CD4-positive, alpha-beta T cell treated with Interferon gamma for 1 hour (primary cell): ENCODE results near the gene SMPDL3B.

Experiments
- DNase-seq: peaks from one replicate; pipeline ENCODE4 v3.0.0-alpha.2; 2020

Gene SMPDL3B

DNA sequence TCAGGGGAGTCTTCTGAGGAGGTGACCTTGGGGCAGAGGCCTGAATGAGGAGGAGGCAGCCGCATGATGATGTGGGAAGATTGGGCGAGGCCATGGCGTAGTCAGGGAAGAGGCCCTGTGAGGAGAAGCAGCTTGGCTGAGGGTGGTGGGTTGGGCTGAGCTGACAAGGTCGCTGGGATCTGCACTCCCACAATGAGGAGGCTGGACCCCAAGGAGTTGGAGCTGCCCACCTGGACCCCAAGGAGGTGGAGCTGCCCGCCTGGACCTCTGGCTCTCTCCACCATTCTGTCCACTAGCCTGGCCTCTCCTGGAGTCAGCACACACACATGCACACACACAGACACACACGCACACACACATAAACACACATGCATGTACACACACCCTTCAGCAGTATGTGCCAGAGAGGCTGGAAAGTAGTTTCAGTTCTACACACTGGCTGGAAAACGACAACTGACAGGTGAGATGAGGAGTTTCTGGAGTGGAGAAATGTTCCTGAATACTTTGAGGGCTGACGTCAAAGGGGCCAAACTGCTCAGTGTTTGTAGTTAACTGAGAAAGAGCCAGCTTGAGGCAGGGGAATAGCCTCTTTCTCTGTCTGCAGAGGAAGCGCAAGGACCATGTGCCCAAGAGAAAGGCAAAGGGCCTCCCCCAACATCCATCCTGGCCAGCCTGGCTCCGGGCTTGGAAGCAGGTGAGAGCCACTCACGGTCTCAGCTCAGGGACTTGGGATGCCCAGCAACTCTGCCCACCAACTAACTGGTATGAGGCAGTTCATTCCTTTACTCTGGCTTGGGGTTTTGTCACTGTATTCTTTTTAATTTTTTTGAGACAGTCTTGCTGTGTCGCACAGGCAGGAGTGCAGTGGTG lies 7.1 kb downstream of the SMPDL3B start:
- no peak for DNase-seq

- no peak for DNase-seq
Measured at GRCh38 chr1:27945020-27945419, 10.2 kb downstream of the SMPDL3B start.

DNA sequence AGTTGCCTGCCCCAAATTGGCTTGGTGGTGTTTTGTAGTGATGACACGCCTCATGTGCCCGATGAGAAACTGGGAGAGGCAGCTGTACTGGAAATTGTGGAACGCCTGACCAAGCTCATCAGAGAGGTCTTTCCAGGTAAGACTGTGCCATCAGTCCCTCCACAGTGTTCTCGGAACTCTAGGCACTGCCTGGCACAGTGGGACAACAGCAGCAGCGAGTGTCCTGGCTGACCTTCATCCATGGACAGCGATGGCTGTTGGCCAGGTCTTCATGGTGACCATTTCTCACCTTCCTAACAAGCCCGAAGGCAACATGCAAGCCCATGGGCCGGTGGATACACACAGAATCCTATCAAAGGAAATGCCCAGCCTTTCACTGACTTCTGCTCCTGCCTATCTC lies 14.2 kb downstream of the SMPDL3B start:
- no peak for DNase-seq

- DNase-seq, result no peak
Measured at GRCh38 chr1:27951396-27951795, 16.6 kb downstream of the SMPDL3B start.

DNA sequence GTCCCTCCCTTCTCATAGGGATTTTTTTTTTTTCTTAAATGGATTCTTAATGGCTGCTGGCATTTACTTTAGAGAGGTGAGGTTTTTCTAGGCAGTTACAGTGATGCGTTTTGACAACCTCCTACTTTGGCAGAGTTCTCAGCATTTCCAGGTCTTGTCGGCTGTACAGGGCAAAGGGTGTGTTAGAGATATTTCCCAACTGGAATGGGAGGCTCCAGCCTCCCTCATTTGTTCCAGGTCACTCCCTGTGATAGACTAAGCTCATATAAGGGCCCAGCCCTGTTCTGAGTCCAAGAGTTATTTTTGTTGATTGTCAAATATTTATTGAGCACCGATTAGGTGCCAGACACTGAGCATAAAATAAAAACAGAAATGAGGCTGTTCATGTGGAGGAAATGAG lies 17.3 kb downstream of the SMPDL3B start:
- DNase-seq, result no peak

GRCh38 chr1:27954186-27954585 lies 19.4 kb downstream of the SMPDL3B start:
- DNase-seq, result no peak

DNA sequence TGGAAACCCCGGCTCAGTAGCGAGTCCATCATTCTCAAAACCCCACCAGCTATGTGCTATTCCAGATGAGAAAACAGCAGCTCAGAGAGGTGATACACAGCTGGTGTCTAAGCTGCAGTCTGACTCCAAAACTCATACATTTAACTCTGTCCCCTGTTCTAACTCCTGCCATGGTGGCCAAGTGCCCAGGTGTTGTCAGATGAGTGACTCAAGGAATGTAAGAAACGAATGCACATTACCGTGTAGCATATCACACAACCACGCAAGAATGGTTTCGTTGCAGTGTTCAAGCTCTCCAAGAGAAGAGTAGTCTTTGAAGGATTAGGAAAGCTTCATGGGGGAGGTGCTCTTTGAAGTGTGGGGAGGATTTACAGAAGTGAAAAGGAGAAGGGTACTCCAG lies 20.3 kb downstream of the SMPDL3B start:
- DNase-seq, result no peak

DNA sequence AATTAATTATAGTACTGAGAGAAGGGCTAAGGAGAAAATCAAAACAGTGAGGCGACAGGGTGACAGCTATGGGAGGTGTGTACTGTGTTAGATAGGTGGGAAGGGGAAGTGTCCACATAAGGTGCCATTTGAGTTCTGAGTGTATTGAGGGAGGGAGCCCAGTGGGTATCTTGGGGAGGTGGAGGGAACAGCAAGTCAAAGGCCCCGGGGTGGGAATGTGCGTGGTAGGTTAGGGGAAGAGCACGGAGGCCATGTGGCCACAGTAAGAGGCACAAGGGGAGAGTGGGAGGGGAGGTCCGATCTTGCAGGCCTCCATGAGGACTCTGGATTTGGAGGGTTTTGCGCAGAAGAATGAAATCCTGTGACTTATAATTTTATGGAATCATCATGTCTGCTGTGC lies 22.0 kb downstream of the SMPDL3B start:
- no peak for DNase-seq

DNA sequence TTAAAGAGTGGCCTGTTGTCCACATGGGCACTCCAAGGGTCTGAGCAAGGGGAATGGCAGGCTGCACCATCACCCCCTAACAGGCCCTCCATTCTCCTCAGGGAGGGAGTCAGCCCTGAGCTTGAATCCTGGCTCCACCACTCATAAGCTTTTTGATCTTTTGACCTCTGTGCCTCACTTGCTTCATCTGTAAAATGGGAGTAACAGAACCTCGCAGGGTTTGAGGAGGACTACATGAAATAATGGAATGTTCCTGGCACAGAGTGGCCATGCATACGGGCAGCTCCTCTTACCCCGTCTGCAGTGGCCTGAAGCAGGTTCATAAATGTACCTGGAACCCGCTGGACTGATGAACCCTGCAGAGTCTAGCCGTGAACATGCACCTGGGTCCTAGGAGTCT lies 22.9 kb downstream of the SMPDL3B start:
- no peak for DNase-seq

DNA sequence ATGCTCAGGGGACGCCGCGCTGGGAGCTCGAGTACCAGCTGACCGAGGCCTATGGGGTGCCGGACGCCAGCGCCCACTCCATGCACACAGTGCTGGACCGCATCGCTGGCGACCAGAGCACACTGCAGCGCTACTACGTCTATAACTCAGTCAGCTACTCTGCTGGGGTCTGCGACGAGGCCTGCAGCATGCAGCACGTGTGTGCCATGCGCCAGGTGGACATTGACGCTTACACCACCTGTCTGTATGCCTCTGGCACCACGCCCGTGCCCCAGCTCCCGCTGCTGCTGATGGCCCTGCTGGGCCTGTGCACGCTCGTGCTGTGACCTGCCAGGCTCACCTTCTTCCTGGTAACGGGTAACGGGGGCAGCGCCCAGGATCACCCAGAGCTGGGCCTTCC lies 23.7 kb downstream of the SMPDL3B start:
- no peak for DNase-seq

DNA sequence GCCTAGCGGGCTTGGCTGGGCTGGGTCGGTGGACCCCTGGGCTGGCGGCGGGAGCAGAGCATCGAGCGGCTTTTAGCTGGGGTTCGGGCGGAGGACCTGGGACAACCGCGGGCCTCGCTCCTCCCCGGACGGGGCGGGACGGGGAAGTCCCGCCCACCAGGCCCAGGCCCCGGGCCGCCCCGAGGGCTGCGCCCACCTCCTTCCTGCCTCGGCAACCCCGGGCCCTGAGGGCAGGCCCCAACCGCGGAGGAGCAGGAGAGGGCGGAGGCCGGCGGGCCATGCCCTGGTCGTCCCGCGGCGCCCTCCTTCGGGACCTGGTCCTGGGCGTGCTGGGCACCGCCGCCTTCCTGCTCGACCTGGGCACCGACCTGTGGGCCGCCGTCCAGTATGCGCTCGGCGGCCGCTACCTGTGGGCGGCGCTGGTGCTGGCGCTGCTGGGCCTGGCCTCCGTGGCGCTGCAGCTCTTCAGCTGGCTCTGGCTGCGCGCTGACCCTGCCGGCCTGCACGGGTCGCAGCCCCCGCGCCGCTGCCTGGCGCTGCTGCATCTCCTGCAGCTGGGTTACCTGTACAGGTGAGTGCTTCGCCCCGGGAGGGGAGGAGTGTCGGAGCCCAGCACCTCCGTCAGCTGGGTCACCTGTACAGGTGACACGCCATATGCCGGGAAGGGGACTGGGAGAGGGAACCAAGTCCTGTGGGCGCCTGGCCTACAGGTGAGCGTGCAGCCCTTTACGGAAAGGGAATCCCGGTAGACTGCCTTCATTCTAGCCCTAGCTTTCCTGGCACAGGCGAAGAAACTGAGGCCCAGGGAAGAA lies 25.2 kb downstream of the SMPDL3B start, which contains the start of gene XKR8:
TSS of gene XKR8 (plus strand) at position 182 of the 812 bp plus-strand sequence. CDS start at position 279, 97 bp downstream.
- peak; percentile 81 for DNase-seq

GRCh38 chr1:27960762-27961645 lies 26.2 kb downstream of the SMPDL3B start:
- no peak for DNase-seq

- DNase-seq, result no peak
Measured at GRCh38 chr1:27961646-27962221, 26.9 kb downstream of the SMPDL3B start.

- DNase-seq, result no peak
Measured at GRCh38 chr1:27963393-27963792, 28.6 kb downstream of the SMPDL3B start.

DNA sequence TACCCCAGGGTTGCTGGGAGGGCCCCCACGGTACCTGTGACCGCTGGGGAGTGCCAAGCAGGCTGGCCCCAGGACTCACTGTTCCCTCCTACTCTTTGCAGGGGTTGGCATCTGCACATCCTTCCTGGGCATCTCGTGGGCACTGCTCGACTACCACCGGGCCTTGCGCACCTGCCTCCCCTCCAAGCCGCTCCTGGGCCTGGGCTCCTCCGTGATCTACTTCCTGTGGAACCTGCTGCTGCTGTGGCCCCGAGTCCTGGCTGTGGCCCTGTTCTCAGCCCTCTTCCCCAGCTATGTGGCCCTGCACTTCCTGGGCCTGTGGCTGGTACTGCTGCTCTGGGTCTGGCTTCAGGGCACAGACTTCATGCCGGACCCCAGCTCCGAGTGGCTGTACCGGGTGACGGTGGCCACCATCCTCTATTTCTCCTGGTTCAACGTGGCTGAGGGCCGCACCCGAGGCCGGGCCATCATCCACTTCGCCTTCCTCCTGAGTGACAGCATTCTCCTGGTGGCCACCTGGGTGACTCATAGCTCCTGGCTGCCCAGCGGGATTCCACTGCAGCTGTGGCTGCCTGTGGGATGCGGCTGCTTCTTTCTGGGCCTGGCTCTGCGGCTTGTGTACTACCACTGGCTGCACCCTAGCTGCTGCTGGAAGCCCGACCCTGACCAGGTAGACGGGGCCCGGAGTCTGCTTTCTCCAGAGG lies 31.8 kb downstream of the SMPDL3B start:
- no peak for DNase-seq

GRCh38 chr1:27967106-27967883 lies 32.5 kb downstream of the SMPDL3B start:
- DNase-seq, result no peak

- DNase-seq, result no peak
Measured at GRCh38 chr1:27967884-27968466, 33.2 kb downstream of the SMPDL3B start.

- no peak for DNase-seq
Measured at GRCh38 chr1:27968692-27969091, 33.9 kb downstream of the SMPDL3B start.

- DNase-seq, result no peak
Measured at GRCh38 chr1:27970401-27970800, 35.6 kb downstream of the SMPDL3B start.

- no peak for DNase-seq
Measured at GRCh38 chr1:27971674-27972073, 36.9 kb downstream of the SMPDL3B start.

DNA sequence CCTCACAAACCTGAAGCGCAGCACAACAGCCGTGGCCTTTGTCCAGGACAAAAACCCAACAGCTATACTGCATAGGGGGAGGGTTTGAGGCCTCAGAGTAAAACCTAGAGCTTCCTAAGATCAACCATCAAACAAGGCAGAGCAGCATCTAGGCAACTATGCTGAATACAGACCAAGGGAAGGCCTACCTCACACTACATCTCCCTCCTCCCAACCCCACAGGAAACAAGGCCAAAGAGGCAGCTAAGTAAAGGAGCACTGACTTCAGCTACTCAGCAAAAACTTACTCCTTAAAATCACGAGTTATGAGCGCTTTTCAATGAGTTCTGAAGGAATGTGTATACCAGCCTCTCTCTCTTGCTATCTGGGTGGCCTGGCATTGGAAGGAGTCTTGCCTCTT lies 37.3 kb downstream of the SMPDL3B start:
- DNase-seq, result no peak
